ENCODE measurements around the gene MKS1.

MKS1 gene

DNA sequence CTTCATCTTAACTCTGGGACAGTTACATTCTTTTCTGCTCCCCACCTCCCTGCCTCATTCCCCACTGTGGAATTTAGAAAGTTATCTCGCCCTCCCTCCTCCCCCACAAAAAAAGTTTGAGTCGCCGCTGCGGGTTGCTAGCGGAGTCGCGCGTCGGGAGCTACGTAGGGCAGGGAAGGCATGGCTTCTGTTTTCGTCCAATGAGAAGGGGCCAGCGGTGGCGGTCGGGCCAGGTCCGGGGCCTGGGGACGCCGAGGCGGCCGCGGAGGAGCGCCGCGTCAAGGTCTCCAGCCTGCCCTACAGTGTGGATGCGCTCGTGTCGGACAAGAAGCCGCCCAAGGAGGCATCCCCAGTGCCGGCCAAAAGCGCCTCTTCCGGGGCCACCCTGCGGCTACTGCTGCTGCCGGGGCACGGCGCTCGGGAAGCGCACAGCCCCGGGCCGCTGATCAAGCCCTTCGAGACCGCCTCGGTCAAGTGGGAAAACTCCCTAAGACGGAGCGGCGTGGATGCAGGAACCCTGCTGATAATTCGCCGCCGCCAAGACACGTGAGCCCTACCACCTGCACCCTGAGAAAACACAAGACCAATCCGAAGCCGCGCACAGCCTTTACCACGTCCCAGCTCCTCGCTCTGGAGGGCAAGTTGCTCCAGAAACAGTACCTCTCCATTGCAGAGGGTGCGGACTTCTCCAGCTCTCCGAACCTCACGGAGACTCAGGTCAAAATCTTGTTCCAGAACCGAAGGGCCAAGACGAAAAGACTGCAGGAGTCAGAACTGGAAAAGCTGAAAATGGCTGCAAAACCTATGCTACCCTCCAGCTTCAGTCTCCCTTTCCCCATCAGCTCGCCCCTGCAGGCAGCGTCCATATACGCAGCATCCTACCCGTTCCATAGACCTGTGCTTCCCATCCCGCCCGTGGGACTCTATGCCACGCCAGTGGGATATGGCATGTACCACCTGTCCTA lies 61.9 kb downstream of the MKS1 start:
- DNase-seq = no peak
